Prostate gland (tissue), 2 donors: Measurements from ENCODE around the gene BOD1L1. TPM values are rescaled to one million over a fixed set of nuclear protein-coding genes. Genes with fewer than 3 reads are reported as not detected.

ENCODE experiments used
- DNase-seq: peaks from one replicate; pipeline ENCODE4 v3.0.0-alpha.2; 2019; ENCODE audit warnings: low spot score
- H3K27ac ChIP-seq, 2 donors: fragments of 200-600 bp; sonication (generic); 2 replicates each; pipeline ENCODE4 v1.5.1; 2017 to 2019
- H3K27me3 ChIP-seq: fragments of 200-600 bp; sonication (generic); replicated peaks from 2 replicates; pipeline ENCODE4 v1.5.1; 2019; ENCODE audit not compliant: insufficient read depth
- H3K36me3 ChIP-seq, 2 donors: fragments of 200-600 bp; sonication (generic); 1 replicate in 1 of 2; 2 replicates in 1 of 2; pipeline versions ENCODE4 v1.5.1 to v1.8.1; 2017 to 2019
- H3K4me1 ChIP-seq: fragments of 200-600 bp; sonication (generic); replicated peaks from 2 replicates; pipeline ENCODE4 v1.5.1; 2019
- H3K4me3 ChIP-seq, 2 donors: fragments of 200-600 bp; sonication (generic); 2 replicates each; pipeline ENCODE4 v1.5.1; 2017 to 2019
- H3K9me3 ChIP-seq: fragments of 200-600 bp; sonication (generic); 2 replicates; pipeline ENCODE4 v1.5.1; 2017
- CTCF ChIP-seq, 4 experiments: fragments of 200-600 bp in 2 of 4; fragments of 450-650 bp in 2 of 4; sonication (generic) in 2 of 4; IDR thresholded peaks; 1 replicate in 3 of 4; 2 replicates in 1 of 4; pipeline ENCODE4 v1.5.1; 2016 to 2019; ENCODE audit warnings: antibody characterized with exemption in 4 of 4, mild to moderate bottlenecking in 2 of 4, moderate library complexity in 2 of 4
- POLR2A ChIP-seq: fragments of 450-650 bp; IDR thresholded peaks from one replicate; pipeline ENCODE4 v1.6.1; 2016; ENCODE audit warnings: antibody characterized with exemption, mild to moderate bottlenecking
- POLR2AphosphoS5 ChIP-seq: sonication (generic); formaldehyde crosslinking; IDR thresholded peaks from one replicate; pipeline ENCODE4 v1.6.1; 2017; ENCODE audit warnings: antibody characterized with exemption
- WGBS: methylation state at CpG from one replicate; pipeline ENCODE4 v1.1.5; 2018; 5-methylcytosine and 5-hydroxymethylcytosine counted together
- intact Hi-C: fragments of 100-400 bp; cut with DNase I; formaldehyde crosslinking; loops from one replicate; pipeline ENCODE4 v1.14.2; 2022
- total RNA-seq, 2 donors: library from RNA; depleted of rRNA; stranded (reverse); fragments of >200 nt; gene quantifications; one replicate each; pipeline ENCODE4 v1.1.0, GENCODE V29; 2016

The BOD1L1 gene
- total RNA-seq, 2 donors from 2014 or later = 27.7 to 73.6 TPM

GRCh38 chr4:13525606-13526281, 101.8 kb downstream of the BOD1L1 start:
- Histone ChIP-seq H3K36me3 (no peaks in the 10 kb centered on the region), H3K4me3 (no peak overlapping the region), H3K27me3 (peaks cover 49% of the 10 kb centered on the region), H3K4me1 (no peaks in the 10 kb centered on the region), H3K27ac (no peak overlapping the region), H3K9me3 (no peaks in the 10 kb centered on the region)
- TF ChIP-seq CTCF (IDR thresholded peaks at IDR 0.05) (no peak), POLR2AphosphoS5 (no peak), POLR2A (no peak)
- intact Hi-C loops = no loop called here
- 63% methylated on average over 4 of the region's 4 CpGs for WGBS
- no peak for DNase-seq

- no peak for DNase-seq
- Histone ChIP-seq H3K27me3 (peaks cover 45% of the 10 kb centered on the region), H3K4me3 (no peak overlapping the region), H3K9me3 (no peaks in the 10 kb centered on the region), H3K27ac (no peak overlapping the region), H3K4me1 (no peaks in the 10 kb centered on the region), H3K36me3 (no peaks in the 10 kb centered on the region)
- no peak for TF ChIP-seq POLR2A
- TF ChIP-seq CTCF (IDR thresholded peaks at IDR 0.05) = no peak
- no peak for TF ChIP-seq POLR2AphosphoS5
- intact Hi-C loops = no loop called here
- WGBS = 14% methylated on average over 36 of the region's 36 CpGs
These were observed 102.9 kb downstream of the BOD1L1 start for GRCh38 chr4:13524504-13525243.

- intact Hi-C loops = no loop called here
- WGBS = 17% methylated on average over 49 of the region's 59 CpGs
- no peak overlapping the region for H3K27ac ChIP-seq
- no peaks in the 10 kb centered on the region for H3K9me3 ChIP-seq
- H3K4me1 ChIP-seq = no peaks in the 10 kb centered on the region
- TF ChIP-seq POLR2AphosphoS5 = no peak
- TF ChIP-seq POLR2A = no peak
- TF ChIP-seq CTCF (IDR thresholded peaks at IDR 0.05) = no peak
- no peaks in the 10 kb centered on the region for H3K36me3 ChIP-seq
- H3K4me3 ChIP-seq = no peak overlapping the region
- peaks cover 37% of the 10 kb centered on the region for H3K27me3 ChIP-seq
- DNase-seq = no peak
These were observed 103.7 kb downstream of the BOD1L1 start for GRCh38 chr4:13523591-13524503.

GRCh38 chr4:13523105-13523477, 104.4 kb downstream of the BOD1L1 start:
- intact Hi-C loops = no loop called here
- WGBS = 19% methylated on average over 17 of the region's 17 CpGs
- Histone ChIP-seq H3K36me3 (no peaks in the 10 kb centered on the region), H3K4me1 (no peaks in the 10 kb centered on the region), H3K27ac (no peak overlapping the region), H3K27me3 (peaks cover 34% of the 10 kb centered on the region), H3K4me3 (no peak overlapping the region), H3K9me3 (no peaks in the 10 kb centered on the region)
- DNase-seq = no peak
- TF ChIP-seq POLR2AphosphoS5 (no peak), POLR2A (no peak), CTCF (IDR thresholded peaks at IDR 0.05) (no peak)
